Neutrophil (primary cell): ENCODE results near the gene PAH.

Source experiments
- H3K27ac ChIP-seq: fragments of 200-600 bp; sonication (generic); 2 replicates; pipeline ENCODE4 v1.5.1; 2016; ENCODE audit warnings: mild to moderate bottlenecking, moderate library complexity
- H3K27me3 ChIP-seq: fragments of 200-600 bp; sonication (generic); 2 replicates; pipeline ENCODE4 v1.6.0; 2016; ENCODE audit warnings: mild to moderate bottlenecking
- H3K36me3 ChIP-seq: fragments of 200-600 bp; sonication (generic); 2 replicates; pipeline ENCODE4 v1.5.1; 2017
- H3K4me1 ChIP-seq, 2 experiments: fragments of 200-600 bp in 1 of 2; sonication (generic) in 1 of 2; 1 replicate in 1 of 2; 2 replicates in 1 of 2; pipeline versions ENCODE4 v1.5.1 to v1.6.1; 2013 to 2016; ENCODE audit warnings: low read depth in 1 of 2, low read length in 1 of 2, mild to moderate bottlenecking in 1 of 2, moderate library complexity in 1 of 2; ENCODE audit not compliant: control insufficient read depth in 1 of 2, insufficient read depth in 1 of 2
- H3K4me3 ChIP-seq, 2 experiments: fragments of 200-600 bp in 1 of 2; sonication (generic) in 1 of 2; 1 replicate in 1 of 2; 2 replicates in 1 of 2; pipeline ENCODE4 v1.5.1; 2013 to 2016; ENCODE audit warnings: low read depth in 1 of 2, low read length in 1 of 2, mild to moderate bottlenecking in 1 of 2, moderate library complexity in 1 of 2
- H3K9me3 ChIP-seq: fragments of 200-600 bp; sonication (generic); 2 replicates; pipeline ENCODE4 v1.5.1; 2016
- CTCF ChIP-seq: fragments of 200-600 bp; sonication (generic); IDR thresholded peaks from 2 replicates; pipeline ENCODE4 v1.5.1; 2016; ENCODE audit warnings: antibody characterized with exemption

PAH gene

GRCh38 chr12:102920271-102920670 is 3.2 kb upstream of the PAH start:
- no peaks in the 10 kb centered on the region for H3K9me3 ChIP-seq
- no peak for TF ChIP-seq CTCF
- H3K27me3 ChIP-seq, result peaks cover 29% of the 10 kb centered on the region
- no peaks in the 10 kb centered on the region for H3K36me3 ChIP-seq
- no peak overlapping the region for H3K27ac ChIP-seq
- no peak overlapping the region for H3K4me3 ChIP-seq
- no peaks in the 10 kb centered on the region for H3K4me1 ChIP-seq

DNA sequence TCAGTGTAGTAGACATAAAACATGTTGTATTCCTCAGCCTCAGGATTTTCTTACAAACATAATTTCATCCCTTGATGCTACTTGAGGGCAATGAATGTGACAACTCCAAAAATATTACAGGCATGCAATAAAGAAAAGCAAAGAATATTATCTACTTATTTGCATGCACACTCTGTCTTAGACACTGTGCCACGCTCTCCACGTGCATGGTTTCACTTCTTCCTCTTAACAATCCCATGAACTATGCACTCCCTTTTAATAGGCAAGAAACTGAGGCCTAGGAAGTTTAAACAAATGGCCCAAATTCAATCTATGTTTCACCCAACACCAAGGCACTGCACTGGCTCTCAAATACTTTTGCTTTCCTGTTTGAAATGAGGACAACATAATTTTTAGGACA is 1.8 kb upstream of the PAH start:
- TF ChIP-seq CTCF, result no peak
- no peak overlapping the region for H3K4me3 ChIP-seq
- H3K27me3 ChIP-seq, result peaks cover 29% of the 10 kb centered on the region
- H3K4me1 ChIP-seq, result no peaks in the 10 kb centered on the region
- H3K9me3 ChIP-seq, result no peaks in the 10 kb centered on the region
- no peaks in the 10 kb centered on the region for H3K36me3 ChIP-seq
- no peak overlapping the region for H3K27ac ChIP-seq

GRCh38 chr12:102916252-102917025 is 605 bp downstream of the PAH start:
- TF ChIP-seq CTCF, result no peak
- Histone ChIP-seq H3K9me3 (no peaks in the 10 kb centered on the region), H3K27me3 (peaks cover 29% of the 10 kb centered on the region), H3K4me3 (no peak overlapping the region), H3K36me3 (no peaks in the 10 kb centered on the region), H3K27ac (no peak overlapping the region), H3K4me1 (no peaks in the 10 kb centered on the region)

DNA sequence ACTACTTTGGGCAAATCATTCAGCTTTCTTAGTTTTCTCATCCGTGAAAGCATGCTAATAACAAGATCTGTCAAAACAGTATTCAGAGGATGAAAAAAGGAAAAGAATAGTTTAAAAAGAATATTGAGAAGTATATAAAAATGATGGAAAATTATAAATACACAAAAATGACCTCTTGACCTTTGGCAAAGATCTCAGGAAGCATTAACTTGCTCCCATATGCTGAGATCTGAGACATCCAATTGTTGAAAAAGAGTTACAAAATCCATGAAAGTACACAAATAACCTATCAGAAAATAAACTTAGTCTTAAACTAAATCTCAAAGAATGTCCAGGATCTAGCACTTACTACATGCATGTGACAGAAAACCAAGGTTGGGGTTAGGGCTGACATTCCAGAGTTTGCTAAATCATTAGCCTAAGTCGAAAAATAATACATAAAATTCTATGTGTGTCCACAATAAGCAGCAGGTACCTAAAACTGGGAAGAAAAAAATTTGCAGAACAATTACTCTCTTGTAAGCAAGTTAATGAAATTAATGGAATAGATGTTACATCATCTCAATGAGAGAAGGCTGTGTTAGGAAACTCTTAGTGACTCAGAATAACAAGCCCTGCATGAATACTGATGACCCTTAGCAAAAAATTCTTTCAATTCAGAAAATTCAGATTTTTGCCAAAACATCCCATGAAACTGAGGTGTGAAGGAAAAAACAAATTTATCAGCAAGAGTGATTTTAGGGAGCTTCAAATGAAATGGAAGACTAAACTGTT is 3.4 kb downstream of the PAH start:
- no peak for TF ChIP-seq CTCF
- Histone ChIP-seq H3K4me1 (no peaks in the 10 kb centered on the region), H3K27me3 (peaks cover 29% of the 10 kb centered on the region), H3K9me3 (no peaks in the 10 kb centered on the region), H3K4me3 (no peak overlapping the region), H3K27ac (no peak overlapping the region), H3K36me3 (no peaks in the 10 kb centered on the region)

DNA sequence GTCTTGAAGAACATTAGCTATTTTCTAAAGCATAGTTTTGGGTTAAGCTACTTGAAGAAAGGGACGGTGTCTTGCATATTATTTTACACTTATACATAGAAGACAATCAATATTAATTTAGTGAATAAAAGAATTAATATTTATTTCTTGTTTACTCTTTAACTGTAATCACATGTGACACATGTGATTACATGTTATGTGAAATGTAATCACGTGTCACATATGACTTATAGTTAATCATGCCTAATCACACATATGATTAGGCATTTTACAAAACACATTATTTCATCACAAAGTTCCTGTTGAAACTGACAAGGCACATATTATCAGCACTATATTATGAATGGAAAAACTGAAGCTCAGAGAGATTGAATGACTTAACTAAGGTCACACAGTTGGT is 4.8 kb downstream of the PAH start:
- Histone ChIP-seq H3K4me1 (no peaks in the 10 kb centered on the region), H3K4me3 (no peak overlapping the region), H3K27me3 (peaks cover 20% of the 10 kb centered on the region), H3K9me3 (no peaks in the 10 kb centered on the region), H3K27ac (no peak overlapping the region), H3K36me3 (no peaks in the 10 kb centered on the region)
- no peak for TF ChIP-seq CTCF
